ENCODE data around the gene TEX14. TPM values are rescaled to one million over a fixed set of nuclear protein-coding genes. Genes with fewer than 3 reads are reported as not detected.

TEX14 gene
- polyA plus RNA-seq, 1 of the 3 experiments (the other 2 are of a cell fraction): 0.02 TPM

- no peaks in the 10 kb centered on the region for H3K9me3 ChIP-seq
- H3F3A ChIP-seq (replicated peaks; ENCODE audit: insufficient read depth): peaks cover 27% of the 10 kb centered on the region
- H4K20me1 ChIP-seq (ENCODE audit: insufficient read depth): no peaks in the 10 kb centered on the region; the same call in 1 of the 2 replicates
- 15% methylated on average over 2 of the region's 2 CpGs for WGBS (ENCODE audit: low lambda C conversion rate)
- TF ChIP-seq FOXM1 (IDR thresholded peaks at IDR 0.05; ENCODE audit: low read depth) (no peak), MXI1 (IDR thresholded peaks at IDR 0.05; ENCODE audit: low read depth, low read length) (no peak), EZH2phosphoT487 (IDR thresholded peaks at IDR 0.05; ENCODE audit: borderline replicate concordance, low read depth) (no peak), FOSL2 (IDR thresholded peaks at IDR 0.05; ENCODE audit: borderline replicate concordance, low read depth) (no peak), TEAD4 (IDR thresholded peaks at IDR 0.05; ENCODE audit: borderline replicate concordance, insufficient read depth) (no peak), RCOR1 (IDR thresholded peaks at IDR 0.05; ENCODE audit: low read length) (no peak), ELF1 (IDR thresholded peaks at IDR 0.05) (no peak), PBX3 (IDR thresholded peaks at IDR 0.05) (no peak), FOXJ3 (CRISPR knock-in tag; IDR thresholded peaks at IDR 0.05) (no peak), GABPA (IDR thresholded peaks at IDR 0.05; ENCODE audit: low read depth) (no peak), POLR2AphosphoS5 (IDR thresholded peaks at IDR 0.05; ENCODE audit: low read depth, low read length) (no peak), USF2 (IDR thresholded peaks at IDR 0.05; ENCODE audit: borderline replicate concordance, low read depth, low read length) (no peak), NFIC (IDR thresholded peaks at IDR 0.05; ENCODE audit: borderline replicate concordance) (no peak), RFX5 (IDR thresholded peaks at IDR 0.05; ENCODE audit: low read length) (no peak)
- TF ChIP-seq, protein P1, sequence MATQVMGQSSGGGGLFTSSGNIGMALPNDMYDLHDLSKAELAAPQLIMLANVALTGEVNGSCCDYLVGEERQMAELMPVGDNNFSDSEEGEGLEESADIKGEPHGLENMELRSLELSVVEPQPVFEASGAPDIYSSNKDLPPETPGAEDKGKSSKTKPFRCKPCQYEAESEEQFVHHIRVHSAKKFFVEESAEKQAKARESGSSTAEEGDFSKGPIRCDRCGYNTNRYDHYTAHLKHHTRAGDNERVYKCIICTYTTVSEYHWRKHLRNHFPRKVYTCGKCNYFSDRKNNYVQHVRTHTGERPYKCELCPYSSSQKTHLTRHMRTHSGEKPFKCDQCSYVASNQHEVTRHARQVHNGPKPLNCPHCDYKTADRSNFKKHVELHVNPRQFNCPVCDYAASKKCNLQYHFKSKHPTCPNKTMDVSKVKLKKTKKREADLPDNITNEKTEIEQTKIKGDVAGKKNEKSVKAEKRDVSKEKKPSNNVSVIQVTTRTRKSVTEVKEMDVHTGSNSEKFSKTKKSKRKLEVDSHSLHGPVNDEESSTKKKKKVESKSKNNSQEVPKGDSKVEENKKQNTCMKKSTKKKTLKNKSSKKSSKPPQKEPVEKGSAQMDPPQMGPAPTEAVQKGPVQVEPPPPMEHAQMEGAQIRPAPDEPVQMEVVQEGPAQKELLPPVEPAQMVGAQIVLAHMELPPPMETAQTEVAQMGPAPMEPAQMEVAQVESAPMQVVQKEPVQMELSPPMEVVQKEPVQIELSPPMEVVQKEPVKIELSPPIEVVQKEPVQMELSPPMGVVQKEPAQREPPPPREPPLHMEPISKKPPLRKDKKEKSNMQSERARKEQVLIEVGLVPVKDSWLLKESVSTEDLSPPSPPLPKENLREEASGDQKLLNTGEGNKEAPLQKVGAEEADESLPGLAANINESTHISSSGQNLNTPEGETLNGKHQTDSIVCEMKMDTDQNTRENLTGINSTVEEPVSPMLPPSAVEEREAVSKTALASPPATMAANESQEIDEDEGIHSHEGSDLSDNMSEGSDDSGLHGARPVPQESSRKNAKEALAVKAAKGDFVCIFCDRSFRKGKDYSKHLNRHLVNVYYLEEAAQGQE (IDR thresholded peaks at IDR 0.05; ENCODE audit: low read depth, low read length): no peak
- TF ChIP-seq, protein P2, sequence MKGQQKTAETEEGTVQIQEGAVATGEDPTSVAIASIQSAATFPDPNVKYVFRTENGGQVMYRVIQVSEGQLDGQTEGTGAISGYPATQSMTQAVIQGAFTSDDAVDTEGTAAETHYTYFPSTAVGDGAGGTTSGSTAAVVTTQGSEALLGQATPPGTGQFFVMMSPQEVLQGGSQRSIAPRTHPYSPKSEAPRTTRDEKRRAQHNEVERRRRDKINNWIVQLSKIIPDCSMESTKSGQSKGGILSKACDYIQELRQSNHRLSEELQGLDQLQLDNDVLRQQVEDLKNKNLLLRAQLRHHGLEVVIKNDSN (IDR thresholded peaks at IDR 0.05; ENCODE audit: borderline replicate concordance, low read depth): no peak
- H3K36me3 ChIP-seq (replicated peaks in 1 of 2; ENCODE audit: control insufficient read depth in 1 of 2, insufficient read depth in 2 of 2, low read length in 1 of 2): peaks cover 2 to 16% of the 10 kb centered on the region in 2 experiments
- peak overlapping the region; percentile 84; the same call in 1 of the 2 replicates for H2AFZ ChIP-seq (ENCODE audit: low read depth)
- no peaks in the 10 kb centered on the region for H3K9me2 ChIP-seq
- peaks cover 19% of the 10 kb centered on the region for H3K79me2 ChIP-seq (ENCODE audit: insufficient read depth)
- peaks cover 7 to 31% of the 10 kb centered on the region in 2 experiments; a peak in 2 of 4 replicates for H3K4me1 ChIP-seq (ENCODE audit: control insufficient read depth in 1 of 2, insufficient read depth in 2 of 2, low read depth in 1 of 2, low read length in 1 of 2)
- DNase-seq: no peak
- POLR2A ChIA-PET: interaction anchor here (0.6 to 2.8 kb wide), 4 partner anchors 69 to 482 kb away, joined by 3 to 72 read pairs (median 6); partner anchors contain the start of genes RAD51C and TEX14
- H3K27me3 ChIP-seq (ENCODE audit: insufficient read depth): no peaks in the 10 kb centered on the region
- H3K4me3 ChIP-seq (ENCODE audit: low read depth in 2 of 2, low read length in 1 of 2): peak overlapping the region; percentile 80 to 87
- peak overlapping the region; percentile 96 for H3K4me2 ChIP-seq
- H3K9ac ChIP-seq: peak overlapping the region; percentile 71
- CTCF ChIA-PET: interaction anchor here (1.1 to 6.4 kb wide), 4 partner anchors 15 to 488 kb away, joined by 3 to 112 read pairs (median 32); no protein-coding TSS in a partner anchor
- peak overlapping the region; percentile 69 to 91 for H3K27ac ChIP-seq (ENCODE audit: low read depth in 2 of 2, low read length in 1 of 2)
These were observed 175.0 kb downstream of the TEX14 start for GRCh38 chr17:58516644-58517377.

Data from SK-N-SH (cell line).